Trophoblast cell (in vitro differentiated cells and primary cell): ENCODE measurements around the gene BMP2K. TPM values are rescaled to one million over a fixed set of nuclear protein-coding genes. Genes with fewer than 3 reads are reported as not detected.
A peak's percentile ranks its signal among the peaks of the same experiment; 100 is the strongest.

Source experiments
- DNase-seq, 2 donors: peaks; one replicate each; pipeline ENCODE4 v3.0.0-alpha.2; 2016
- H2AFZ ChIP-seq: 2 replicates; pipeline ENCODE4 v1.6.1; 2013; ENCODE audit warnings: low read length, moderate library complexity, mild to moderate bottlenecking; ENCODE audit not compliant: insufficient read depth, poor library complexity
- H2AK5ac ChIP-seq: 2 replicates; pipeline ENCODE4 v1.6.1; 2013; ENCODE audit warnings: mild to moderate bottlenecking, low read length
- H2BK120ac ChIP-seq: 2 replicates; pipeline ENCODE4 v1.6.1; 2013; ENCODE audit warnings: low read length, mild to moderate bottlenecking, moderate library complexity; ENCODE audit not compliant: insufficient read depth, poor library complexity
- H2BK12ac ChIP-seq: 2 replicates; pipeline ENCODE4 v1.6.1; 2013; ENCODE audit warnings: mild to moderate bottlenecking, low read length, moderate library complexity
- H2BK5ac ChIP-seq: 2 replicates; pipeline ENCODE4 v1.6.1; 2013; ENCODE audit warnings: low read length, low read depth, moderate library complexity, mild to moderate bottlenecking; ENCODE audit not compliant: poor library complexity
- H3K14ac ChIP-seq: 2 replicates; pipeline ENCODE4 v1.6.1; 2013; ENCODE audit warnings: mild to moderate bottlenecking, low read length
- H3K18ac ChIP-seq: 2 replicates; pipeline ENCODE4 v1.6.1; 2013; ENCODE audit warnings: mild to moderate bottlenecking, low read length
- H3K23ac ChIP-seq: 2 replicates; pipeline ENCODE4 v1.6.1; 2013; ENCODE audit warnings: low read length
- H3K27ac ChIP-seq: 2 replicates; pipeline ENCODE4 v1.5.1; 2013; ENCODE audit warnings: low read depth, mild to moderate bottlenecking, inconsistent platforms, low read length, moderate library complexity
- H3K27me3 ChIP-seq: 2 replicates; pipeline ENCODE4 v1.6.1; 2013; ENCODE audit warnings: inconsistent platforms, mild to moderate bottlenecking, low read length, moderate library complexity; ENCODE audit not compliant: insufficient read depth
- H3K36me3 ChIP-seq, 2 experiments: 1 replicate in 1 of 2; 2 replicates in 1 of 2; pipeline ENCODE4 v1.6.1; 2013; ENCODE audit warnings: low read length in 2 of 2, mild to moderate bottlenecking in 2 of 2, moderate library complexity in 1 of 2; ENCODE audit not compliant: insufficient read depth in 2 of 2, control insufficient read depth in 1 of 2
- H3K4ac ChIP-seq: 2 replicates; pipeline ENCODE4 v1.6.1; 2013; ENCODE audit warnings: low read depth, mild to moderate bottlenecking, low read length, moderate library complexity
- H3K4me1 ChIP-seq, 2 experiments: 1 replicate in 1 of 2; 2 replicates in 1 of 2; pipeline ENCODE4 v1.6.1; 2013; ENCODE audit warnings: low read length in 2 of 2, mild to moderate bottlenecking in 2 of 2, moderate library complexity in 1 of 2; ENCODE audit not compliant: insufficient read depth in 2 of 2, control insufficient read depth in 1 of 2
- H3K4me2 ChIP-seq: 2 replicates; pipeline ENCODE4 v1.6.1; 2013; ENCODE audit warnings: inconsistent platforms, mild to moderate bottlenecking, low read length, moderate library complexity
- H3K4me3 ChIP-seq: 2 replicates; pipeline ENCODE4 v1.5.1; 2013; ENCODE audit warnings: mild to moderate bottlenecking, low read depth, low read length, inconsistent platforms
- H3K79me1 ChIP-seq: one replicate; pipeline ENCODE4 v1.6.1; 2013; ENCODE audit warnings: low read length
- H3K79me2 ChIP-seq: 2 replicates; pipeline ENCODE4 v1.6.1; 2013; ENCODE audit warnings: low read length, mild to moderate bottlenecking; ENCODE audit not compliant: control insufficient read depth, insufficient read depth, poor library complexity
- H3K9ac ChIP-seq: 2 replicates; pipeline ENCODE4 v1.6.1; 2013; ENCODE audit warnings: mild to moderate bottlenecking, low read length
- H3K9me3 ChIP-seq: 2 replicates; pipeline ENCODE4 v1.6.1; 2013; ENCODE audit warnings: low read depth, mild to moderate bottlenecking, control low read depth, inconsistent platforms, low read length; ENCODE audit not compliant: insufficient read depth
- H4K12ac ChIP-seq: 2 replicates; pipeline ENCODE4 v1.6.1; 2013; ENCODE audit warnings: low read depth, mild to moderate bottlenecking, low read length, moderate library complexity
- H4K8ac ChIP-seq: 2 replicates; pipeline ENCODE4 v1.6.1; 2013; ENCODE audit warnings: low read depth, mild to moderate bottlenecking, low read length, moderate library complexity
- H4K91ac ChIP-seq: one replicate; pipeline ENCODE4 v1.6.1; 2013; ENCODE audit warnings: low read depth, mild to moderate bottlenecking, low read length, moderate library complexity
- WGBS: extraction: QIAGEN DNeasy Blood & Tissue Kit; methylation state at CpG from one replicate; pipeline ENCODE4 v1.1.7; 2013; ENCODE audit warnings: missing lambda C conversion rate; ENCODE audit not compliant: insufficient read length, insufficient coverage; ENCODE audit errors: extremely low coverage; 5-methylcytosine and 5-hydroxymethylcytosine counted together
- polyA plus RNA-seq: library from polyadenylated mRNA; stranded (reverse); fragments of 200-250 nt; gene quantifications from 2 replicates; pipeline ENCODE4 v1.2.3, GENCODE V29; 2013

The BMP2K gene
- polyA plus RNA-seq = 14.1 and 16.0 TPM in 2 replicates

DNA sequence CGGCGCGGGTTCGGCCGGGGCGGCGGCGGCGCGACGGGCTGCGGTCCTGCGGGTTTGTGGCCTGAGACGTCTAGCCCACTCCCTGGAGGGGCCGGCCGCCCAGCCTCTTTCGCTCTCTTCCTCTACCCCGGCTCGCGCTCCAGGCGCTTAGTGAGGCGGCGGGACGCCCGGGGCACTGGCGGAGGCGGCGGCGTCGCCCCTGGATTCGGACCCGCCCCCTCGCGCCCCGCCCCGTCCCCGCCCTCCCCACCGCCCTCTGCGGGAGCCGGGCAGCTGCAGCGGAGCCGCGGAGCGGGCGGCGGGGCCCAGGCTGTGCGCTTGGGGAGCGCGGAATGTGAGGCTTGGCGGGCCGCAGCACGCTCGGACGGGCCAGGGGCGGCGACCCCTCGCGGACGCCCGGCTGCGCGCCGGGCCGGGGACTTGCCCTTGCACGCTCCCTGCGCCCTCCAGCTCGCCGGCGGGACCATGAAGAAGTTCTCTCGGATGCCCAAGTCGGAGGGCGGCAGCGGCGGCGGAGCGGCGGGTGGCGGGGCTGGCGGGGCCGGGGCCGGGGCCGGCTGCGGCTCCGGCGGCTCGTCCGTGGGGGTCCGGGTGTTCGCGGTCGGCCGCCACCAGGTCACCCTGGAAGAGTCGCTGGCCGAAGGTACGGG lies at the start of gene BMP2K:
Gene BMP2K (plus strand): TSS at position 272 of the 650 bp plus-strand sequence. CDS start 194 bp downstream, at position 466.
- H3K27me3 ChIP-seq = no peaks in the 10 kb centered on the region
- H3K79me2 ChIP-seq = peaks cover 7% of the 10 kb centered on the region
- no peaks in the 10 kb centered on the region for H3K36me3 ChIP-seq
- H3K23ac ChIP-seq = peak within 1 kb of the TSS; percentile 1
- H3K9ac ChIP-seq = peak within 1 kb of the TSS; percentile 92
- H2BK5ac ChIP-seq = peak within 1 kb of the TSS; percentile 63
- peak within 1 kb of the TSS; percentile 94 for H4K12ac ChIP-seq
- H4K91ac ChIP-seq = peak within 1 kb of the TSS; percentile 92
- H3K4ac ChIP-seq = peak within 1 kb of the TSS; percentile 35
- peak within 1 kb of the TSS; percentile 93 for H2BK120ac ChIP-seq
- H3K4me2 ChIP-seq = peak within 1 kb of the TSS; percentile 98
- H3K79me1 ChIP-seq = peaks cover 12% of the 10 kb centered on the region
- peaks cover 2% of the 10 kb centered on the region for H3K9me3 ChIP-seq
- no peak within 1 kb of the TSS for H2AK5ac ChIP-seq
- WGBS = no CpG with 5 or more reads among the region's 95 CpGs
- H3K4me3 ChIP-seq = peak within 1 kb of the TSS; percentile 84
- peak within 1 kb of the TSS; percentile 87 for H2AFZ ChIP-seq
- peak within 1 kb of the TSS; percentile 99 for H3K18ac ChIP-seq
- peak within 1 kb of the TSS; percentile 93 for H3K14ac ChIP-seq
- H2BK12ac ChIP-seq = no peak within 1 kb of the TSS
- peaks cover 0 to 3% of the 10 kb centered on the region in 2 experiments for H3K4me1 ChIP-seq
- peak within 1 kb of the TSS; percentile 94 for H3K27ac ChIP-seq
- peak within 1 kb of the TSS; percentile 99 for H4K8ac ChIP-seq
- DNase-seq = peak; percentile 77 to 80

DNA sequence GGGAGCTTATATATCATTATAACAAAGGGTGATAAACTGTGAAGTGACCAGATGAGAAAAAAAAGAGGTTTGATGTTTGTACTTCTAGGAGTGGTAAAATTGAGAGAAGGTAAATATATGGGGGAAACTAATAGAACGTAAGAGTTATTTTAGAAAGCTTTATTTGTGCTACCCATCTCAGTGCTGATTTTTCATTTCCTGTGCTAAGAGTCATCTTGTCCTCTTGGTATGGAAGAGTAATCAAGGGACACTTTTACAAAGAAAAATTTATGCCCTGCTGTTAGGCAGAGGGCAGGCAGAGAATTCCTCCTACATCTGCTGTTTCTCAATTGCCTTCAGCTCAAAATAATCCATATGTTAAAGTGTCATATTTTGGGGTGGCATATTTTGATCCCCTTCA lies 49.6 kb upstream of the BMP2K start:
- H3K23ac ChIP-seq = no peak overlapping the region
- H3K14ac ChIP-seq = no peak overlapping the region
- H3K79me2 ChIP-seq = no peaks in the 10 kb centered on the region
- H3K79me1 ChIP-seq = no peaks in the 10 kb centered on the region
- H2BK12ac ChIP-seq = no peak overlapping the region
- H3K4ac ChIP-seq = no peak overlapping the region
- no peak overlapping the region for H4K91ac ChIP-seq
- H3K27ac ChIP-seq = no peak overlapping the region
- no peak overlapping the region for H3K18ac ChIP-seq
- no peak overlapping the region for H4K12ac ChIP-seq
- H4K8ac ChIP-seq = no peak overlapping the region
- H3K4me3 ChIP-seq = no peak overlapping the region
- H3K36me3 ChIP-seq = no peaks in the 10 kb centered on the region
- H3K27me3 ChIP-seq = no peaks in the 10 kb centered on the region
- H3K9me3 ChIP-seq = no peaks in the 10 kb centered on the region
- no peak overlapping the region for H3K4me2 ChIP-seq
- WGBS = 100% methylated on average over 1 of the region's 1 CpG
- no peaks in the 10 kb centered on the region for H3K4me1 ChIP-seq
- H2AFZ ChIP-seq = no peak overlapping the region
- no peak for DNase-seq
- no peak overlapping the region for H2BK120ac ChIP-seq
- H3K9ac ChIP-seq = no peak overlapping the region
- no peak overlapping the region for H2BK5ac ChIP-seq
- H2AK5ac ChIP-seq = no peak overlapping the region

DNA sequence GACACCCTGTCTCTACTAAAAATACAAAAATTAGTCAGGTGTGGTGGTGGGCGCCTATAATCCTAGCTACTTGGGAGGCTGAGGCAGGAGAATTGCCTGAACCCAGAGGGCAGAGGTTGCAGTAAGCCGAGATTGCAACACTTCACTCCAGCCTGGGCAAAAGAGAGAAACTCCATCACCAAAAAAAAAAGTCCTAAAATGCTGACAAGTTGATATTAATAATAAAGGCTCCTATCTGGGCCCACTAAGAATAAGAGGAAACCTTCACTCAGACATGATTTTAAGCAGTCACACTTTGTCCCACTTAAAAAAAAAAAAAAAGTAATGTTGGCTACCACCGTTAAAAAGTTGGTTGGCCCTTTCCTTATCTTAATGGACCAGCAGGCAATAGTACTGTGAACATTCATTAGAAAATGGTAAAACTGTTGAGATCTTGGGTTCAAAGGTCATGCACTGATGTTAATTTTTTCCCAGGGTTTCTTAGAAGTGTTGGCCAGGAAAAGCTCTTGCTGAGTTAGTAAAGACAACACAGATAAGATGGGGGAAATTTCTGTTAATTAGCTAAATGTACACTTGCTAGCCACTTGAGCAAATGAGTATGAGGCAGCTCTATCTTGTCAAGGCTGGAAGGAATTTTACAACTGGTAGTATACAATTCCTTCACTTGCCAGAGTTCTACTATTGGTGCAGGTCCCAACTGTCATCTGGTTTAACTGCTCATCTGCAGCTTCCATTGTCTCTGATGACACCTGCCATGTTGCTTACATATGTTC lies 43.6 kb upstream of the BMP2K start:
- no peak overlapping the region for H3K4ac ChIP-seq
- no peak overlapping the region for H3K18ac ChIP-seq
- H3K4me2 ChIP-seq = no peak overlapping the region
- H3K79me1 ChIP-seq = no peaks in the 10 kb centered on the region
- no peaks in the 10 kb centered on the region for H3K36me3 ChIP-seq
- H2AK5ac ChIP-seq = no peak overlapping the region
- no peak overlapping the region for H2AFZ ChIP-seq
- no peak overlapping the region for H3K23ac ChIP-seq
- no peaks in the 10 kb centered on the region for H3K9me3 ChIP-seq
- H3K14ac ChIP-seq = no peak overlapping the region
- no peak overlapping the region for H4K8ac ChIP-seq
- H3K79me2 ChIP-seq = no peaks in the 10 kb centered on the region
- H4K12ac ChIP-seq = no peak overlapping the region
- no peak overlapping the region for H4K91ac ChIP-seq
- no peak overlapping the region for H3K9ac ChIP-seq
- H3K4me1 ChIP-seq = no peaks in the 10 kb centered on the region
- DNase-seq = no peak
- no peak overlapping the region for H3K4me3 ChIP-seq
- H3K27ac ChIP-seq = no peak overlapping the region
- H3K27me3 ChIP-seq = no peaks in the 10 kb centered on the region
- no peak overlapping the region for H2BK120ac ChIP-seq
- no CpG with 5 or more reads among the region's 3 CpGs for WGBS
- H2BK12ac ChIP-seq = no peak overlapping the region
- H2BK5ac ChIP-seq = no peak overlapping the region

DNA sequence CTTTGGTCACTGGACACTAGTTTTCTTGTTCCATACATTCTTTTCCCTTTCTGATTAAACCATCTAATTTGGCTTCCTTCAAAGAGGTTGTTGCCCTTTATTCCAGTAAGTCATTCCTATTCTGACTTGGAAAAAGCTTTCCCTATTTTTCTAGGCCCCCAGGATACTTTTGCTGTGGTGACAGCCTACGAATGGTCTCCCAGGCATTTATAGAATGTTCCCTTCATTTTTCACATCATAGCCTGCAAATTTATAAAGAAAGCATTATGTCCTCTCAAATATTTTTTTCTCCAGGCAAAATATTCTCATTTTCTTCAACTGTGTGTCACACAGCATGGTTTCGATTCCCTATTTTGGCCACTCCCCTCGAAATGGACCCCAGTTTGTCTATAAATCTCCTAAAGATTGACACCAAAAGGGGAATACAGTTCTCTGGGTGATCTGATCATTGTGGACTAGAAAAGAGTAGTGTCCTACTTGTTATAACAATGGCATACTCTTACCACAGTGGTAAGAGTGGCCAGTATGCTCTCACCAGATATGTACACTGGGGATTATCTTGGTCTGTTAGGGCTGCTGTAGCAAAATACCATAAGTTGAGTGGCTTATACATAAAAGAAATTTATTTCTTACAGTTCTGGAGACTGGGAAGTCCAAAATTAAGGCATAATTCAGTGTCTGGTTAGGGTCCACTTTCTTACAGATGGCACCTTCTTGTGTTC lies 41.5 kb upstream of the BMP2K start:
- DNase-seq = peak; percentile 11 to 81
- no peaks in the 10 kb centered on the region for H3K27me3 ChIP-seq
- H3K27ac ChIP-seq = no peak overlapping the region
- no peak overlapping the region for H3K14ac ChIP-seq
- H3K18ac ChIP-seq = no peak overlapping the region
- no peaks in the 10 kb centered on the region for H3K4me1 ChIP-seq
- H2AFZ ChIP-seq = no peak overlapping the region
- no peak overlapping the region for H3K4ac ChIP-seq
- H2BK5ac ChIP-seq = no peak overlapping the region
- H2BK120ac ChIP-seq = no peak overlapping the region
- no peak overlapping the region for H3K4me2 ChIP-seq
- no CpG with 5 or more reads among the region's 3 CpGs for WGBS
- no peak overlapping the region for H3K9ac ChIP-seq
- no peaks in the 10 kb centered on the region for H3K9me3 ChIP-seq
- no peaks in the 10 kb centered on the region for H3K36me3 ChIP-seq
- no peak overlapping the region for H2BK12ac ChIP-seq
- no peaks in the 10 kb centered on the region for H3K79me2 ChIP-seq
- no peak overlapping the region for H2AK5ac ChIP-seq
- no peak overlapping the region for H4K12ac ChIP-seq
- H3K4me3 ChIP-seq = no peak overlapping the region
- no peaks in the 10 kb centered on the region for H3K79me1 ChIP-seq
- H4K91ac ChIP-seq = no peak overlapping the region
- H3K23ac ChIP-seq = no peak overlapping the region
- H4K8ac ChIP-seq = no peak overlapping the region
